GM21717 (cell line): ENCODE results near the gene NKIRAS1.

ENCODE experiments used
- ATAC-seq: cut with Tn5 transposase; IDR thresholded peaks from one replicate; pipeline ENCODE4 v1.9.1; 2021; ENCODE audit warnings: mild to moderate bottlenecking, moderate library complexity; ENCODE audit not compliant: unreplicated experiment

NKIRAS1 gene

GRCh38 chr3:23916886-23917678, at the start of gene NKIRAS1, which contains the start of gene RPL15:
Gene NKIRAS1 (minus strand): TSS chr3:23916990. CDS start chr3:23910904, 6,086 bp downstream.
Gene RPL15 (plus strand): TSS chr3:23917132. CDS start chr3:23917860, 728 bp downstream.
- peak; percentile 96 for ATAC-seq

DNA sequence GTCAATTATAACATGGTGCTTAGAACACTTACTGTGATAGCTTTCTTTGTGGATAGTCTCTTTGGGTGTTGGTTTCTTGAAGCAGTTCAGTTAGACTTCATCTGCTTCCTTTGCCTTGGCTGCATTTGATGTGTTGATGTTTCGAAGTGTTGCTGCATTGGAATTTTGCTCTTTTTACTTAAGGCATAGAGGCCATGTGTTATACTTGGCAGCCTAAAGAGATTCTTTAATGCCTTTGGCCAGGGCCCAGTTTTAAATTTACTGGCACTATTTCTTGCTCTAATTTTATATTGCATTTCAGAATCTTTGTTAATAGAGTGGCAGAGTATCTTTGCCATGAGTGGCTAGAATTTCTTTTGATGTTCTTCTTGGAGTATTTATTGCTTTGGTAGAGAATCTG, 49.5 kb upstream of the NKIRAS1 start:
- ATAC-seq, result no peak

- ATAC-seq, result no peak
Observed at GRCh38 chr3:23964537-23965235, 47.9 kb upstream of the NKIRAS1 start.

DNA sequence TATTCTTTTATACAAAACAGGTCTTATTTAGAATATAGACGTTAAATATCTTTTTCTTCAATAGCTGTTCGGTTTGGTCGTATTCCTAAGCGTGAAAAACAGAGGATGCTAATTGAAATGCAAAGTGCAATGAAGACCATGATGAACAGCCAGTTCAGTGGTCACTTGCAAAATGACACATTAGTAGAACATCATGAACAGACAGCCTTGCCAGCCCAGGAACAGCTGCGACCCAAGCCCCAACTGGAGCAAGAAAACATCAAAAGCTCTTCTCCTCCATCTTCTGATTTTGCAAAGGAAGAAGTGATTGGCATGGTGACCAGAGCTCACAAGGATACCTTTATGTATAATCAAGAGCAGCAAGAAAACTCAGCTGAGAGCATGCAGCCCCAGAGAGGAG, 45.1 kb upstream of the NKIRAS1 start:
- no peak for ATAC-seq

DNA sequence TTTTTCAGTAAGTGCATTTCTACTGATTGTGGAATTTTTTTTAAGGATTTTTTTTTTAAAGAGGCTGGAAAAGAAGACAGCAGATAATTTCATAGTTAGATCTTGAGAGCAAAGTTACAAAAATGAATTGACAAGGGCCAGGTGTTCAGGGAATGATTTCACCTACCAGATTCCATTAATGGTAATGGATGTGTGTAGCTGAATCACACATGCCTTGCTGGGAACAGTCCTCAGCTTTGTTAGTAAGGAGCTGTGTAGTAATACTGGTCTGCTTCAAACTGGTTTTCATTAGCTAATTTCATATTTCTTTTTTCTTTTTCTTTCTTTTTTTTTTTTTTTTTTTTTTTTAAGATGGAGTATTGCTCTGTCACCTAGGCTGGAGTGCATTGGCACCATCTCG, 44.3 kb upstream of the NKIRAS1 start:
- no peak for ATAC-seq

DNA sequence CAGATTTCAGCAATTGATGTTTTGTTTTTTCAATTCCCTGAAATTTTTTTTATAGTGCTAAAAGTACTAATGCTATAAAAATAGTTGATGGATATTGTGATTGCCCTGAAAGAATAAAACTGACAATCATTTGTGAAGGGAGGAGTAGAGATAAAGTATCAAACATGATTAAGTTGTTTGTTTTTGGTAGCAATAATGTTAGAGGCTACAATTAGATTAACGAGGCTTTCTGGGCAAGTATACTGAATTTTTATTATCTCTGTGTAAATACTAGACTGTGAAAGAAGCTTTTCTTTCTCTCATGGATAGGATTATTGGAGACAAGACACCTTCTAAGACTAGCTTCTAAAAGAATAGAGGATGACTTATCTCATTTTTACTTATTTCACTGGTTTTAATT, 43.9 kb upstream of the NKIRAS1 start:
- ATAC-seq, result no peak

- peak; percentile 43 for ATAC-seq
Observed at GRCh38 chr3:23959135-23959900, 42.5 kb upstream of the NKIRAS1 start.

DNA sequence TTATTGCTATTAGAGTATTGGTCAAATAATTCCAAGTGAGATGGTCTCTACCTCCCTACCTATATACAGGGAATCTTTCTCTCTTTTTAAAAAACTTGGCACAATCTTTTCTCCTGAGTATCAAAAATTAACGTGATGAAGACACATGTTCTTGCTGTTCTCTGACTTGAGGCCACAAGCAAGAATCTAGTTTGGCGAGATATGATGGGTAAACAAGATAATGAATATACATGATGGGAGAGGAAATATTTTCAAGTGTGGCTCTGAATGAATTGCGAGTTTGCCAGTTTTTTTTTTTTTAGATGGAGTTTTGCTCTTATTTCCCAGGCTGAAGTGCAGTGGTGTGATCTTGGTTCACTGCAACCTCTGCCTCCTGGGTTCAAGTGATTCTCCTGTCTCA, 39.9 kb upstream of the NKIRAS1 start:
- no peak for ATAC-seq

DNA sequence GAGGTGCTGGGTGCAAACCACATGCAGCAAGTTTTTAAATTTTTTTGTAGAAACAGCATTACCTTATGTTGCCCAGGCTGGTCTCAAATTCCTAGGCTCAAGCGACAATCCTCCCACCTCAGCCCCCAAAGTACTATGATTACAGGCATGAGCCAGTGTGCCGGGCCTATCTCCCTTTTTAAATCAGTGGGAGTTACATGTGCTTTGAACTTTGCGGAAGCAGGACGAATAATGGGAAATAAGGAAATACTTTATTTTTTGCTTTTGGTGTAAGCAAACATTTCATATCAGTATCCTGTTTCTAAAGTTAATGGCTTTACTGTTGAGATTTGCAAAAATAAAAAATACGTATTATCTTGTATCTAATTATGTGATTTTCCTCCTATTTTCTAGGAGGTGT, 37.4 kb upstream of the NKIRAS1 start:
- no peak for ATAC-seq

- no peak for ATAC-seq
Observed at GRCh38 chr3:23953523-23953922, 36.7 kb upstream of the NKIRAS1 start.

- peak; percentile 35 for ATAC-seq
Observed at GRCh38 chr3:23952646-23953045, 35.9 kb upstream of the NKIRAS1 start.

- ATAC-seq, result peak; percentile 9
Observed at GRCh38 chr3:23950293-23950692, 33.5 kb upstream of the NKIRAS1 start.

GRCh38 chr3:23949784-23950183, 33.0 kb upstream of the NKIRAS1 start:
- peak; percentile 21 for ATAC-seq

DNA sequence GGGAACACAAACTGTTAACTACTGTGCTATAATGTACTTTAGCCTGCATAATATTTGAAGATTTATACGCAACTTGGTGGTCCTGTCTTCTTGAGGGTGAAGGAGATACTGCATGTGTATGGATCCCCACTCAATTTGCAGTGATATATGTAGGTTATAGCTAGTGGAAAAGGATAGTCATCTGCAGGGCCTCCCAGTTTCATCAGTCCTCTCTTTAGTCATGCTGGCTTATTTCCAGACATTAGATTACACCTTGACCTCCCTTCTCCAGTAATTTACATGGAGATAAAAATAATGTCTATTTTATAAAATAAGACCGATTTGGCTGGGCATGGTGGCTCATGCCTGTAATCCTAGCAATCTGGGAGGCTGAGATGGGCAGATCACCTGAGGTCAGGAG, 32.0 kb upstream of the NKIRAS1 start:
- no peak for ATAC-seq

DNA sequence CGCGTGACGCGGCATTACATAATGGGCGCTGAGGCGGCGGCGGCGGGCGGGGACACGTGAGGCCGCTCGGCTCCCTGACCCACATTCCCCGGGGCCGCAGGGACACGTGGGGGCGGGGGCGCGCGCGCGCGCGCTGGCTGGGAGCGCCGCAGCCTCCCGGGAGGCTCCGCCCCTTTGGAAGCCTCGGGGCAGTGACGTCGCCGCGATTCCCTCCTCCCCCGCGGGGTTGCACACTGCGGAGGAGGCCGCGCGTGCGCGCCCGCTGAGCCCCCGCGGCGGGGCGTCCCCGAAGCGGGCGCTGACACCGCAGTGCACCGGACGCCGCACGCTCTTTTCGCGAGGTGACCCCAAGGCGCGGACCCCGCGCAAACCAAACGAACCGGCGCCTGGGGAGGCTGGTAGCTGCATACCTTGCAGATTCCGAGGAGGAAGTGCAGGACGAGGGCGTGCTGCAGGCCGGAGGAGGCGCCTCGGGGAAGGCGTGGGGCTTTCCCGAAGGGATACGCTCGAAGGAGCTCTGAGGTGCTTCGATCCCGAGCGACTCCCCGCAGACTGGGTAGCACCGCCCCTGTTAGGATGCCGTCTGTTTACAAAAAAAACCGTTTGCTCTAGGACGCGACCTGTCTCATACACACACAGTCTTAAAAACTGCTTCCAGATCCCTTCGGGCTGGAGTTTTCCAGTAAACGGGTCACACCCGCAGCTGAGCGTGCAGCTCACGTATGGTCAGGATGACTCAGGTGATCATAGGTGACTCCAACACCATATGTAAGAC, 29.3 kb upstream of the NKIRAS1 start:
- ATAC-seq, result peak; percentile 81

- no peak for ATAC-seq
Observed at GRCh38 chr3:23945663-23945912, 28.8 kb upstream of the NKIRAS1 start.

DNA sequence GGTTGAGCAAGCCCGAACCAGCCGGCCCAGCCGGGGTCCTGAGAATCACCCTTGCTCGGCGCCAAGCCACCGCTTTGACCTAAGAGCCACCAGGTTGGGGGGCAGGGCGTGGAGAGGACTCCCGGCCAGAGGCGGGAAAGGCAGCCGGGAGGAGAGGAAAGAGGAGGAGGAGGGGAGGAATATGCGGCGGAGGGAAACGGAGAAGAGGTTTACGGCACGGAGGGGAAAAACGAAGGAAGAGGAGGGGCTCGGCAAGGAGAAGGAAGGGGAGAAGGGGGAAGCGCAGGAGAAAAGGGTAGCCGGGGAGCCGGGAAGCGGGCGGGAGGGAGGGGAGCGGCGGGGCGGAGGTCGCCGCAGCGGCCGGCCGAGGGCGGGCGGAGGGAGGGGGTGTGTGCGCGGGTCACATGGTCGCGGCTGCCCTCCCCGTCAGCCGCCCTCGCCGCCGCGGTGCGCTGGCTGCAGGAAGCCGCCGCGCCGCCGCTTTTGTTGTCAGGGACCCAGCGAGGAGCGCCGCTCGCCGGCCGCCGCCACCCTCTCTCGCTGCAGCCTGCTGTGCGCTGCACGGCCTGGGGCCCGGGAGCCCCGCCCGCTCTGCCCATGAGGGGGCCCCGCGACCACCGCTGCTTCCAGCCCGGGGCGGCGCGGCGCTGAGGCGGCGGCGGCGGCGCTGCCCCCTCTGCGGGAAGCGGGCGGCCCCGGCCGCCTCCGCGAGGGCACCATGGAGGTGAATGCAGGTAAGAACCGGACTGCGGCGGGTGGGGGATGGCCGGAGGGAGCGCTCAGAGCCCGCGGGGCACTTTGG, 28.3 kb upstream of the NKIRAS1 start, which contains the start of gene NR1D2:
Gene NR1D2, plus strand, starts transcription at position 426 of the 802 bp plus-strand sequence. Its CDS starts 293 bp downstream, at position 719.
- peak; percentile 58 for ATAC-seq

GRCh38 chr3:23944007-23944783, 27.4 kb upstream of the NKIRAS1 start:
- no peak for ATAC-seq

- ATAC-seq, result no peak
Observed at GRCh38 chr3:23942546-23942945, 25.8 kb upstream of the NKIRAS1 start.
